C1 segment of cervical spinal cord (tissue), 14 donors: ENCODE measurements around the gene ROGDI.
"Not testable (repeated sequence)": the region's sequence is repeated elsewhere in the genome, so short reads cannot be mapped to it uniquely, and the experiment has no call there.

Source experiments
- DNase-seq, 14 donors: peaks; one replicate each; lab custom pipeline; 2025; lab: John Stamatoyannopoulos, UW

The ROGDI gene

GRCh38 chr16:4792951-4793513 lies 9.4 kb downstream of the ROGDI start:
- DNase-seq, result no peak

DNA sequence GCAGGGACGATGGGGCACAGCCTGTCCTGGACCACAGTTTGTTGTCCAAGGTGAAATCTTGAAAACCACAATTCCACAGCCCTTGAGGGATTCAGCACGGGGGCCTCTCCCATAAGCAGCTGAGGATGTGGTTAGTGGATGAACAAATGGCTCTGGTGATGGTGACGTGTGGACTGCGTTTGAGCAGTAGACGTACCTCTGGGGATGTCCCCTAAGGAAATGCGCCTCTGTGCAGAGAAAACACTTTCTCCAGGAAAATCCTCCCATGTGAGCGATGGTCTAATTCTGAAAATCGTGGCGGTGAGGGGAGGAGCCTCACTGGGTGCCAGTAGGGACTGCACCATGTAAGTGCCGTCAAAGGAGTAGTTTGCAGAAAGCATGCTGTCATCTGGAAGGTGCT lies 11.6 kb downstream of the ROGDI start:
- no peak for DNase-seq

GRCh38 chr16:4790261-4790660 lies 12.2 kb downstream of the ROGDI start:
- DNase-seq, result no peak

DNA sequence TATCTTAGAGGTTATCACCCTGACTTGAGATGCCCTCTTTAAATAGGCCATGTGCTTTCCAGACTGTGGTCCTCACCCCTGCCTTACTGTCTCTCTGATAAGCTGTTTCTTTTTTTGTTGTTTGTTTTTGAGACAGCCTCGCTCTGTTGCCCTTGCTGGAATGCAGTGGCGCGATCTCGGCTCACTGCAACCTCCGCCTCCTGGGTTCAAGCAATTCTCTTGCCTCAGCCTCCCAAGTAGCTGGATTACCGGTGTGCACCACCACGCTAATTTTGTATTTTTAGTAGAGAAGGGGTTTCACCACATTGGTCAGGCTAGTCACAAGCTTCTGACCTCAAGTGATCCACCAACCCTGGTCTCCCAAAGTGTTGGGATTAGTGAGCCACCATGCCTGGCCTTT lies 13.5 kb downstream of the ROGDI start:
- no peak for DNase-seq

DNA sequence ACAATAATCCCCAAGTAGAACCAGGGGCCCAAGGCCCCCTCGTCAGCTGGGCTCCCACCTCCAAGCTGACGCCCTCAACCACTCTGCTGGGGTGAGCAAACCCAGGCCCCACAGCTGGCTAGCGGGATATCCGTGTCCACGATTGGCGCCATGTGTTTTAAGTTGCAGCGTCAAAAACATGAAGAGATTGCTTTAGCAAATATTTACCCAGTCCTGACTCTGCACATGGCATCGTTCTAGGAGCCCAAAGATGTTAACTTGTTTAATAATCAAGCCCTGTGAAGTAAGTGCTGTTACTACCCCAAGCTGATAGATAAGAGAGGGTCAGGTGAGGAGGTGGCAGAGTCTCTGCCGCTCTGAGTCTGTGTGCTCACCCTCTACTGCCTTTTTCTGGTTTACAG lies 13.9 kb downstream of the ROGDI start:
- no peak for DNase-seq

DNA sequence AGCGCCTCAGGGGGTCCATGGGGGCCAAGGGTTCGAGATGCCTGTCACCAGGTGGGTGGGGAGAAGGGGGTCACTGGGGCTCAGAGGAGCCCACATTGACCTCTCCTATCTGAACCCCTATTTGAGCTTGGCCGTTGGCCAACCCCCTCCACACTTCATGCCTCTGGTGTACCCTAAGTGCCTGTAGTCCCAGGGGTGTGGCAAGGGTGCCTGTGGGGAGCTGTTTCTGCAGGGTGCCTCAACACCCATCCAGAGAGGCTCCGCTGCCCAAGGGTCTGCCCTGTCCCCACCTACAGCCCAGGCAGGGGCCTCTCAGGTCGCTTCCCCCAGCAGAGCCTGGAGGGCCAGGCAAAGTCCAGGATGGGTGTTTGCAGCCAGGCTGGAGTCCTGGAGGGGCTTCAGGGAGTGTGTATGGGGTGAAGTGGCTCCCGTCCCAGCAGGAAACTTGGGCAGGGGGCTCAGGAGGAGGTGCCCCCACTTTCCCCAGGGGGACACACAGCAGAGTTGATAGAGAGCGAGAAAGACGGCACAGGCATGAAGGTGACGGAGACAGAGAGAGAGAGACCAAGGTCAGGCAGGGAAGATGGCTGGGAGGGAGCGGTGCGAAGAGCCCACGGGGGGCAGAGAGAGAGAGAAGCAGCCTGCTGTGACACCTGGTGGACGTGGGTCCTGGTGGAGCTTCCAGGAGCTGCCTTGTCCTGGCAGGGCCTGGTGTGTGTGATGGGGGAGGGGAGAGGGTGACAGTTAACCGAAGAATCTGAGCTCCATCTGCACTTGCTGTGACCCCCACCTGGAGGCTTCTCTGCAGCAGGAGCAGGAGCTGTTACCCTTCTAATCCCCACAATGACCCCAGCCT lies 14.6 kb downstream of the ROGDI start, which contains the start of gene SEPTIN12:
Gene SEPTIN12 (minus strand): TSS at position 719 of the 856 bp plus-strand sequence. CDS start 700 bp downstream, at position 19.
- DNase-seq, result no peak

DNA sequence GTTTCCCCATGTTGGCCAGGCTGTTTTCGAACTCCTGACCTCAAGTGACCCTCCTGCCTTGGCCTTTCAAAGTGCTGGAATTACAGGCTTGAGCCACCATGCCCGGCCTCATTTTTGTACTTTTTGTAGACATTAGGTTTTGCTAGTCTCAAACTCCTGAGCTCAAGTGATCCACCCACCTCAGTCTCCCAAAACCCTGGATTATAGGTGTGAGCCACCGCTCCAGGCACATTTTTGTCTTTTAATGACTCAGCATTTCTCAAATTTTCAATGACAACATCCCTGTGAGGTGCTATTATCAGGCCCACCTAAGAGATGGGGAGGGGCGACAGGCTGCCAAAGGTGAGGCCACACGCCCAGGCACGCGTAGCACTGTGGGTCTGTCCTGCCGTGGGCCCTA lies 15.4 kb downstream of the ROGDI start:
- no peak for DNase-seq

DNA sequence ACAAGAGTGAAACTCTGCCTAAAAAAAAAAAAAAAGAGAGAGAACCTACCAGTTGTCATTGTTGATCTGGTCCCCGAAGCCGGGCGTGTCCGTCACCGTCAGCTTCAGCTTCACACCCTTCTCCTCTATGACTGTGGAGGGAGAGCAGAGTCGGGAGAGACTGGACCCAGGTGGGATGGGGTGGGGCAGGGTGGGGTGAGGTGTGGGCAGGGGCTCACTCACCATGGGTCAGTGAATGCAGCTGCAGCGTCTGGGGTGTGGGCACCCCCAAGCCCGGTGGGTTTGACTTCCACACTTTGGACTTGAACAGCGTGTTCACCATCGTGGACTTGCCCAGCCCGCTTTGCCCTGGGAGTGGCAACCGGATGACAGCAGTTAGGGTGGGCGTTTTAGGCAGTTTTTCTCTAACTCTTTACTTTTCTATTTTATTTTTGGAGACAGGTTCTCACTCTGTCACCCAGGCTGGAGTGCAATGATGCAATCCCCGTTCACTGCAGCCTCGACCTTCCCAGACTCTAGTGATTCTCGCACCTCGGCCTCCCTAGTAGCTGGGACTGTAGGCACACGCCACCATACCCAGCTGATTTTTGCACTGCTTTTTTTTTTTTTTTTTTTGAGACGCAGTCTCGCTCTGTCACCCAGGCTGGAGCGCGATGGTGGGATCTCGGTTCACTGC lies 16.5 kb downstream of the ROGDI start:
- DNase-seq, result no peak

- not testable (repeated sequence) for DNase-seq
Observed at GRCh38 chr16:4784444-4784987, 17.9 kb downstream of the ROGDI start.

- no peak for DNase-seq
Observed at GRCh38 chr16:4783951-4784336, 18.5 kb downstream of the ROGDI start.

DNA sequence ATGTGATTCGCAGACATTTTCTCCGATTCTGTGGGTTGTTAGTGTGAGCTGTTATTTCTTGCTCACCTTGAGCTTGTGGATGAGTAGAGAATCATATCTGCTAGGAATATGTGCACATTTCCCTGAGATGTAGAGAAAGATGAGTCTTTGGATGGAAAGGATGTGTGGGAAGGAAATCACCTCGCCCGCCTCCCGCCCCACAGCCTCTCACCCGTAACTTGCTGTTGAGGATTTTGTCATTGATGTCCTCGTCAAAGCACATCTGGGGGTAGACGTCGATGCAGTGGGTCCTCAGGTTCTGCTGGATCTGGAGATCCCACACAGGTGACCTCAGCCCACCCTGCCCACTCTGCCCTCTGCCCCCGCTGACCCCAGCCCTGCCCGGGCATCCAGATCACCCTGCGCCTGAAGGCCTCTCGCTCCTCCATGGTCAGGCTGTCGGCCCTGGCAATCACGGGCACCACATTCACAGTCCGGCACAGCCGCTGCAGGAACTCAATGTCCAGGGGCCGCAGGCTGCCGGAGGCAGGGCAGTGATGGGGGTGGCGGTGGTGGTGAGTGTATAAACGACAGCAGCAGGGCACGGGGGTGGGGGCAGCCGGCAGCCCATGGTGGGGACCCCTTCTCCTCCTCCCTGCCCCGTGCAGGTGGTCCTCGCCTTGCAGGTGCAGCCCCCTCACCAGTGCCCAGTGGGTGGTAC lies 19.0 kb downstream of the ROGDI start:
- DNase-seq, result no peak

- DNase-seq, result no peak
Observed at GRCh38 chr16:4780235-4780634, 22.2 kb downstream of the ROGDI start.

DNA sequence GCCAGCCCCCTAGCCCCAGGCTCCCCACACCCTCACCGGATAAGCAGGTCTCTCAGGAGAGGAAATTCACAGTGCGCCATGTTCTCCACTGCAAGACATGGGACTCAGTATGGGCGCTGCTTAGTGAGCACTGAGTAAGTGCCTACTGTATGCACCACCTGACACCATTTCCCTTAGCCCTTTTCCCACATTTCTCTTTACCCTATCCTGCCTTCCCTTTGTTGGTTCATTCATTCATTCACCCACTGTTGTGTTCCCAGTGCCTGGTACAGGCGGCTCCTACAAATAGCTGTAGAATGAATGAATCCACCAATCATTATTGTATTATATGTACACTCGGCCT lies 24.4 kb downstream of the ROGDI start:
- no peak for DNase-seq

- no peak for DNase-seq
Observed at GRCh38 chr16:4777339-4778049, 24.9 kb downstream of the ROGDI start.

- no peak for DNase-seq
Observed at GRCh38 chr16:4776141-4776705, 26.2 kb downstream of the ROGDI start.

GRCh38 chr16:4775005-4775404 lies 27.4 kb downstream of the ROGDI start:
- DNase-seq, result no peak

DNA sequence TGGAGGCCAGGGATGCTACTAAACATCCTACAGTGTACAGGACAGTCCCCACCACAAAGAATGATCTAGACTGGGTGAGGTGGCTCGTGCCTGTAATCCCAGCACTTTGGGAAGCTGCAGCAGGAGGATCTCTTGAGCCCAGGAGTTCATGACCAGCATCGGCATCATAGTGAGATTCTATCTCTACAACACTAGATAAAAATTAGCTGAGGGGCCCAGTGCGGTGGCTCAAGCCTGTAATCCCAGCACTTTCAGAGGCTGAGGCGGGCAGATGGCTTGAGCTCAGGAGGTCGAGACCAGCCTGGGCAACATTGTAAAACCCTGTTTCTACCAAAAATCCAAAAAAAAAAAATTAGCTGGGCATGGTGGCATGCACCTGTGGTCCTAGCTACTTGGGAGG lies 30.1 kb downstream of the ROGDI start:
- DNase-seq, result no peak

DNA sequence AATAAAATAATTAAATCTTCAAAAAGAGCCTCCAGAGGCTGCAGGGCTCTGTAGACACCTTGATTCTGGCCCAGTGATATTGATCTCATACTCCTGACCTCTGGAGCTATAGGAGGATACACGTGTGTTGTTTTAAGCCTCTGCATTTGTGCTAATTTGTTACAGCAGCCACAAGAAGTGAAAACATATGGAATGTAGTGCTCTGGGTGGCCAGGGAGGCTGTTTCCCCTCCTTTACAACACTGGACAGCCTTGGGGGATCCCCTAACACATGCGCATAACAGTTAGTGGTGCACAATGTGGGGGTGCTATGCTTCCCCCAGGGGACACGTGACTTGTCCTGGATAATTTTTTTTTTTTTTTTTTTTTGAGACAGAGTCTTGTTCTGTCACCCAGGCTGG lies 30.8 kb downstream of the ROGDI start:
- no peak for DNase-seq

DNA sequence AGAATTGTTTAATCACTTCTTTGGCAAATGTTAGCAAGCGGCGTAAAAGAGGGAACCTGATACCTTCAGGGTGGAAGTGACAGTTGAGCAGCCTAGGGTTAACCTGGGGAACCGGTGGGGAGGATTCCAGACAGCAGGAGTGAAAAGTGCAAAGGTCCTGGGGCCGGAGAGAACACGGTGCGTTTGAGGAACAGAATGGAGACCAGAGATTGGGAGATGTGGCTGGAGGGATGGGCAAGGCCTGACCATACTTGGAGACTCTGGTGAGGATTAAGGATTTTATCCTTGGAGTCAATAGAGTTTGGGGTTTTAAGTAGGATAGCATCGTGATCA lies 33.2 kb downstream of the ROGDI start:
- peak in 1 of 14 donors; percentile 18 for DNase-seq

- peak; percentile 77 to 96 (median 94) for DNase-seq
Observed at GRCh38 chr16:4768549-4769305, 33.7 kb downstream of the ROGDI start.
